Right lobe of liver (tissue), 6 donors: ENCODE measurements around the gene OBSCN. TPM values are rescaled to one million over a fixed set of nuclear protein-coding genes. Genes with fewer than 3 reads are reported as not detected.
"Not testable (repeated sequence)": the region's sequence is repeated elsewhere in the genome, so short reads cannot be mapped to it uniquely, and the experiment has no call there.

Source experiments
- ATAC-seq, 4 donors: fragments of 200-7000 bp; cut with Tn5 transposase; one replicate each; pipeline ENCODE4 v1.9.1; 2020; ENCODE audit warnings: mild to moderate bottlenecking in 4 of 4, moderate library complexity in 4 of 4
- DNase-seq, 3 donors: peaks; one replicate each; pipeline ENCODE4 v3.0.0-alpha.2; 2020
- H3K27ac ChIP-seq, 3 donors: fragments of 200-600 bp; one replicate each; pipeline ENCODE4 v1.8.0; 2022
- H3K27me3 ChIP-seq, 2 donors: fragments of 200-600 bp; one replicate each; pipeline ENCODE4 v1.8.0; 2022
- H3K36me3 ChIP-seq, 4 donors: fragments of 200-600 bp; sonication (generic) in 1 of 4; one replicate each; pipeline versions ENCODE4 v1.5.1 to v1.8.0; 2017 to 2022; ENCODE audit warnings: control low read depth in 1 of 4
- H3K4me1 ChIP-seq, 4 donors: fragments of 200-600 bp; sonication (generic) in 1 of 4; one replicate each; pipeline versions ENCODE4 v1.5.1 to v1.8.0; 2017 to 2022; ENCODE audit warnings: control low read depth in 1 of 4
- H3K4me3 ChIP-seq, 3 donors: fragments of 200-600 bp; one replicate each; pipeline ENCODE4 v1.8.0; 2022
- H3K9me3 ChIP-seq, 4 donors: fragments of 200-600 bp; sonication (generic) in 1 of 4; one replicate each; pipeline versions ENCODE4 v1.5.1 to v1.8.0; 2017 to 2022; ENCODE audit warnings: control low read depth in 1 of 4
- CTCF ChIP-seq, 4 donors: fragments of 200-600 bp in 3 of 4; fragments of 450-650 bp in 1 of 4; IDR thresholded peaks; one replicate each; pipeline versions ENCODE4 v1.5.1 to v1.8.0; 2016 to 2022; ENCODE audit warnings: antibody characterized with exemption in 4 of 4, mild to moderate bottlenecking in 2 of 4
- POLR2A ChIP-seq: fragments of 450-650 bp; IDR thresholded peaks from one replicate; pipeline ENCODE4 v1.6.1; 2017; ENCODE audit warnings: antibody characterized with exemption, mild to moderate bottlenecking
- WGBS: methylation state at CpG from one replicate; pipeline ENCODE4 v1.1.6; 2018; ENCODE audit warnings: low coverage, low lambda C conversion rate; ENCODE audit not compliant: insufficient coverage; ENCODE audit errors: missing lambda C conversion rate; 5-methylcytosine and 5-hydroxymethylcytosine counted together
- intact Hi-C, 2 donors: fragments of 100-400 bp; cut with DNase I; formaldehyde crosslinking; loops; one replicate each; pipeline versions ENCODE4 v1.11.2 to v1.14.1; 2022
- total RNA-seq, 6 experiments: library from RNA; depleted of rRNA in 2 of 6; stranded (reverse); fragments of >200 nt in 2 of 6; fragmentation: NEBNext Ultra II Directional in 3 of 6; extraction: Animal tissue kit (Norgen Biotek cat#: 25700) in 3 of 6; gene quantifications; one replicate each; pipeline versions ENCODE4 v1.1.0 to v1.2.4, GENCODE V29; 2016 to 2023
- donor health status: DM: no; HTN: yes; CAD: no.
- donor health status: DM: no; HTN: no; CAD: no.
- donor health status: DM: no; HTN: no; CAD: no.
- donor health status: DM: no; HTN: yes; CAD: no.
- donor health status: DM: no; HTN: yes; CAD: no.

Gene OBSCN
- total RNA-seq, 6 experiments from 2014 or later = 0.43 to 3.5 (median 2.0) TPM

GRCh38 chr1:228246216-228246900 lies 38.5 kb downstream of the OBSCN start:
- H3K36me3 ChIP-seq = no peaks in the 10 kb centered on the region
- intact Hi-C loops = no loop called here

DNA sequence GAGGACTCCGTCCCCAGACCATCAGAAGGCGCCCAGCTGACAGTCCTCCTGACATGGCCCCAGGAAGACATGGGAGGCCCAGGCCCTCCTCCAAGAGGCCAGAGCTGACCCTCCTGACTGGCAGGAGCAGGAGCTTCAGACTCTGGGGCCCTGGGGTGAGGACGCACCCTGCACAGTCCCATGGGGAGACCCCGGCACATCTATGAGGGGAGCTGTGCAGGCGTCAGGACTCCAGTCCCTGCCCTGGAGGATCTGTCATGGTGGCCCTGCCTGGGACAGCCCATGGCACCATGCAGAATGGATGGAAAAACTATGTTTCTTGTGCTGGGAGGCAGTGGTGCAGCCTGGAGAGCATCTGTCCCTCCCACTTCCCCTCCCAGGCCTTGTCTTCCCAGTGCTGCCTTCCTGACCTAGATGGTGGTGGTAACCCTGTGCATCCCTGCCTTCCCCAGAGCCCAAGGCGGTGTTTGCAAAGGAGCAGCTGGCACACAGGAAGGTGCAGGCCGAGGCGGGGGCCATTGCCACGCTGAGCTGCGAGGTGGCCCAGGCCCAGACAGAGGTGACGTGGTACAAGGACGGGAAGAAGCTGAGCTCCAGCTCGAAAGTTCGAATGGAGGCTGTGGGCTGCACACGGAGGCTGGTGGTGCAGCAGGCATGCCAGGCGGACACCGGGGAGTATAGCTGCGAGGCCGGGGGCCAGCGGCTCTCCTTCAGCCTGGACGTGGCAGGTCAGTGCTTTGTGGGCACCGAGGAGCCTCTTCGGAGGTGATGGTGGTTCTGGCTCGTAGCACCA lies 41.9 kb downstream of the OBSCN start:
- WGBS = 55% methylated on average over 5 of the region's 24 CpGs
- TF ChIP-seq CTCF (IDR thresholded peaks at IDR 0.05) = no peak
- no peak for TF ChIP-seq POLR2A
- no peaks in the 10 kb centered on the region for H3K27me3 ChIP-seq
- ATAC-seq (no peak), DNase-seq (no peak)
- H3K4me3 ChIP-seq = no peak overlapping the region
- H3K36me3 ChIP-seq = no peaks in the 10 kb centered on the region
- H3K27ac ChIP-seq = no peak overlapping the region
- H3K9me3 ChIP-seq = no peaks in the 10 kb centered on the region
- H3K4me1 ChIP-seq = no peaks in the 10 kb centered on the region
- intact Hi-C loops = no loop called here

More at GRCh38 chr1:228246216-228246900, 38.5 kb downstream of the OBSCN start:
- Histone ChIP-seq H3K27ac (no peak overlapping the region), H3K9me3 (no peaks in the 10 kb centered on the region), H3K4me1 (no peaks in the 10 kb centered on the region), H3K4me3 (no peak overlapping the region), H3K27me3 (no peaks in the 10 kb centered on the region)
- 81% methylated on average over 2 of the region's 8 CpGs for whole genome bisulfite sequencing
- DNase-seq (no peak), ATAC-seq (no peak)
- TF ChIP-seq POLR2A (no peak), CTCF (IDR thresholded peaks at IDR 0.05) (no peak)

DNA sequence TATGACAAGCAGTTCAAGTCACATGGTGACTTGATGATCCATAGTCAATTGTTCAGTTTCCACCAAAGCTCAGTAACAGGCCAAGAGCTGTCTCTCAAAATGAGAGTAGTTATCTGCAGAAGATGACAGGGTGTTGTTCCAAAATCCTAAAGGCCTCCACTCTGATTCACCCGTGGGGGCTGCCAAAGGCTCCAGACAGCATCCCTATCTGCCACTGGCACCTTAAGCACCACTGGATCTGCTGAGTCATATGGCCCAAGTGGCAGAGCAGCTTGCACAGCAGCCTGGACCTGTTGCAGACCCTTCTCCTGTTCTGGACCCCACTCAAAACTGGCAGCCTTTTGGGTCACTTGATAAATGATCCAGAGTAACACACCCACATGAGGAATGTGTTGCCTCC lies 44.6 kb downstream of the OBSCN start:
- DNase-seq, intact Hi-C loops, H3K4me1 ChIP-seq, H3K9me3 ChIP-seq, H3K27ac ChIP-seq, H3K4me3 ChIP-seq, ATAC-seq, H3K27me3 ChIP-seq, H3K36me3 ChIP-seq: not testable (repeated sequence)
- WGBS = no CpG with 5 or more reads among the region's 1 CpG

DNA sequence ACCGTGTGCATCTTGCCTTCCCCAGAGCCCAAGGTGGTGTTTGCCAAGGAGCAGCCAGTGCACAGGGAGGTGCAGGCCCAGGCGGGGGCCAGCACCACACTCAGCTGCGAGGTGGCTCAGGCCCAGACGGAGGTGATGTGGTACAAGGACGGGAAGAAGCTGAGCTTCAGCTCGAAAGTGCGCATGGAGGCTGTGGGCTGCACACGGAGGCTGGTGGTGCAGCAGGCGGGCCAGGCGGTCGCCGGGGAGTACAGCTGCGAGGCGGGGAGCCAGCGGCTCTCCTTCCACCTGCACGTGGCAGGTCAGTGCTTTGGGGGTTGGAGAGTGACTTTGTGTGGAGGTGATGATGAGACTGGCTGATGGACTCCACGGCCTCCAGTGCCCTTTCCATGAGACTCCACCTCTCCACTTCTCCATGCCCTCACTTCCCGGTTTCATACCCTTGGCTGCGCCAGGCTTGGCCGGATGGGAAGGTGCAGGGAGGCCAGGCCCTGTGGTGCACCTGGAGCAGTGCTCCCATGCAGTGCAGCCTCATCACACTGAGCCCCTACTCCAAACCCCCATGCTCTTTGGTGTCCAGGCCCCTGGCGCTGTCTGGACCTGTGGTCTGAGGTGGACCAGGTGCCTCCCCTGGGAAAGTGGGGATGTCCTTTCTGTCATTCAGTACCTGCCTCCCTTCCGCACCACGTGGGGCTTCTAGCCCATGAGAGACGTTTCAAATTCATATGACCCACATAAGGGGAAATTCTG lies 49.0 kb downstream of the OBSCN start:
- intact Hi-C loops = no loop called here
- no peak for TF ChIP-seq CTCF (IDR thresholded peaks at IDR 0.05)

DNA sequence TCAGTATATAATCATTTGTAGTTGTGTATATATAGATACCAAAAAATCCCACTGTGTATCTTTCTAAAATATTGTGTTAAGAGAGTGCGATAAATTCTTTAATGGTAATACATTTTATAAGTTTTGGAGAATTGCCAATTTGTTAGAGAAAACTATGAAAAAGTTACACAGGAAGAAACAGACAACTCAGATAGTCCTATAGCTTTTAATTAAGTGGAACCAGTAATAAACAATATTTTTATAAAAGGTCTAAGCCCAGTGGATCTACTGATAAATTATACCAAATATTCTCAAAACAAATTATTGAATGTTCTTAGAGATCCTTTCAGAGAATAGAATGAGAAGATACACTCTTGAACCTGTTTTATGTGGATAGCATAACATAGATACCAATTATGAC lies 50.6 kb downstream of the OBSCN start:
- DNase-seq (no peak), ATAC-seq (no peak)

More for the DNA sequence above, 49.0 kb downstream of the OBSCN start:
- Histone ChIP-seq H3K4me3 (no peak overlapping the region), H3K27me3 (no peaks in the 10 kb centered on the region), H3K9me3 (no peaks in the 10 kb centered on the region), H3K27ac (no peak overlapping the region), H3K4me1 (no peaks in the 10 kb centered on the region), H3K36me3 (no peaks in the 10 kb centered on the region)
- DNase-seq (no peak), ATAC-seq (peak in 1 of 4 donors; percentile 26)
- WGBS = 83% methylated on average over 9 of the region's 24 CpGs

More for the DNA sequence above, 50.6 kb downstream of the OBSCN start:
- TF ChIP-seq CTCF (IDR thresholded peaks at IDR 0.05) (no peak), POLR2A (no peak)
- H3K27ac ChIP-seq = no peak overlapping the region
- H3K4me3 ChIP-seq = no peak overlapping the region
- intact Hi-C loops = no loop called here
- H3K36me3 ChIP-seq = no peaks in the 10 kb centered on the region
- 100% methylated on average over 1 of the region's 1 CpG for WGBS
- H3K27me3 ChIP-seq = no peaks in the 10 kb centered on the region
- no peaks in the 10 kb centered on the region for H3K4me1 ChIP-seq
- no peaks in the 10 kb centered on the region for H3K9me3 ChIP-seq
